Measurements from ENCODE around the gene QRSL1. TPM values are rescaled to one million over a fixed set of nuclear protein-coding genes. Genes with fewer than 3 reads are reported as not detected.

QRSL1 gene
- polyA plus RNA-seq, 1 of the 3 experiments (the other 2 are of a cell fraction) = 5.7 TPM

- no peak for TF ChIP-seq ZBTB33 (IDR thresholded peaks at IDR 0.05; ENCODE audit: borderline replicate concordance, low read depth)
- TF ChIP-seq EP300 (IDR thresholded peaks at IDR 0.05; ENCODE audit: borderline replicate concordance in 1 of 2, low read depth in 1 of 2, low read length in 1 of 2) = no peak
- TF ChIP-seq CHD2 (IDR thresholded peaks at IDR 0.05; ENCODE audit: low read length, partially characterized antibody) = no peak
- TF ChIP-seq USF2 (IDR thresholded peaks at IDR 0.05; ENCODE audit: borderline replicate concordance, low read depth, low read length) = no peak
- no peak for TF ChIP-seq FOSL2 (IDR thresholded peaks at IDR 0.05; ENCODE audit: borderline replicate concordance, low read depth)
- TF ChIP-seq RFX5 (IDR thresholded peaks at IDR 0.05; ENCODE audit: low read length) = no peak
- no peak for TF ChIP-seq FOXJ3 (CRISPR knock-in tag; IDR thresholded peaks at IDR 0.05)
- no peak for TF ChIP-seq MEF2A (IDR thresholded peaks at IDR 0.05; ENCODE audit: borderline replicate concordance, low read depth)
Observed at GRCh38 chr6:106704327-106704726, 74.9 kb downstream of the QRSL1 start (continued).

GRCh38 chr6:106705156-106705555 is 75.8 kb downstream of the QRSL1 start:
- Histone ChIP-seq H3K27ac (ENCODE audit: low read depth in 2 of 2, low read length in 1 of 2) (no peak overlapping the region), H3K9ac (no peak overlapping the region), H2AFZ (ENCODE audit: low read depth) (no peak overlapping the region), H3K4me3 (ENCODE audit: low read depth in 2 of 2, low read length in 1 of 2) (no peak overlapping the region), H3K4me1 (ENCODE audit: control insufficient read depth in 1 of 2, insufficient read depth in 2 of 2, low read depth in 1 of 2, low read length in 1 of 2) (no peaks in the 10 kb centered on the region), H3F3A (replicated peaks; ENCODE audit: insufficient read depth) (no peaks in the 10 kb centered on the region), H3K9me3 (no peaks in the 10 kb centered on the region), H3K27me3 (ENCODE audit: insufficient read depth) (peaks cover 7% of the 10 kb centered on the region; the same call in 1 of the 2 replicates), H3K9me2 (no peaks in the 10 kb centered on the region), H3K4me2 (no peak overlapping the region), H3K79me2 (ENCODE audit: insufficient read depth) (no peaks in the 10 kb centered on the region), H4K20me1 (ENCODE audit: insufficient read depth) (no peaks in the 10 kb centered on the region), H3K36me3 (replicated peaks in 1 of 2; ENCODE audit: control insufficient read depth in 1 of 2, insufficient read depth in 2 of 2, low read length in 1 of 2) (no peaks in the 10 kb centered on the region)
- DNase-seq = no peak
- POLR2A ChIA-PET = no interaction called here
- 23% methylated on average over 6 of the region's 6 CpGs for WGBS (ENCODE audit: low lambda C conversion rate)
- CTCF ChIA-PET = interaction anchor here (2.2 kb wide), 1 partner anchor 9 kb away, joined by 7 read pairs; no protein-coding TSS in a partner anchor
- TF ChIP-seq MAX (IDR thresholded peaks at IDR 0.05; ENCODE audit: low read depth) = no peak
- TF ChIP-seq USF2 (IDR thresholded peaks at IDR 0.05; ENCODE audit: borderline replicate concordance, low read depth, low read length) = no peak
- TF ChIP-seq, protein P1, sequence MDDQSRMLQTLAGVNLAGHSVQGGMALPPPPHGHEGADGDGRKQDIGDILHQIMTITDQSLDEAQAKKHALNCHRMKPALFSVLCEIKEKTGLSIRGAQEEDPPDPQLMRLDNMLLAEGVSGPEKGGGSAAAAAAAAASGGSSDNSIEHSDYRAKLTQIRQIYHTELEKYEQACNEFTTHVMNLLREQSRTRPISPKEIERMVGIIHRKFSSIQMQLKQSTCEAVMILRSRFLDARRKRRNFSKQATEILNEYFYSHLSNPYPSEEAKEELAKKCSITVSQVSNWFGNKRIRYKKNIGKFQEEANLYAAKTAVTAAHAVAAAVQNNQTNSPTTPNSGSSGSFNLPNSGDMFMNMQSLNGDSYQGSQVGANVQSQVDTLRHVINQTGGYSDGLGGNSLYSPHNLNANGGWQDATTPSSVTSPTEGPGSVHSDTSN (IDR thresholded peaks at IDR 0.05) = no peak
- TF ChIP-seq FOXJ3 (CRISPR knock-in tag; IDR thresholded peaks at IDR 0.05) = no peak
- TF ChIP-seq EZH2phosphoT487 (IDR thresholded peaks at IDR 0.05; ENCODE audit: borderline replicate concordance, low read depth) = no peak
- TF ChIP-seq GATA2 (CRISPR knock-in tag; IDR thresholded peaks at IDR 0.05) = no peak
- TF ChIP-seq MEF2A (IDR thresholded peaks at IDR 0.05; ENCODE audit: borderline replicate concordance, low read depth) = no peak
- TF ChIP-seq EP300 (IDR thresholded peaks at IDR 0.05; ENCODE audit: borderline replicate concordance in 1 of 2, low read depth in 1 of 2, low read length in 1 of 2) = no peak
- TF ChIP-seq JUND (IDR thresholded peaks at IDR 0.05) = no peak
- no peak for TF ChIP-seq TCF12 (IDR thresholded peaks at IDR 0.05)
- TF ChIP-seq ZBTB33 (IDR thresholded peaks at IDR 0.05; ENCODE audit: borderline replicate concordance, low read depth) = no peak
- no peak for TF ChIP-seq RAD21 (IDR thresholded peaks at IDR 0.05; ENCODE audit: low read length)
- no peak for TF ChIP-seq MXI1 (IDR thresholded peaks at IDR 0.05; ENCODE audit: low read depth, low read length)
- no peak for TF ChIP-seq NRF1 (IDR thresholded peaks at IDR 0.05; ENCODE audit: low read depth, low read length)
- TF ChIP-seq, protein P2, sequence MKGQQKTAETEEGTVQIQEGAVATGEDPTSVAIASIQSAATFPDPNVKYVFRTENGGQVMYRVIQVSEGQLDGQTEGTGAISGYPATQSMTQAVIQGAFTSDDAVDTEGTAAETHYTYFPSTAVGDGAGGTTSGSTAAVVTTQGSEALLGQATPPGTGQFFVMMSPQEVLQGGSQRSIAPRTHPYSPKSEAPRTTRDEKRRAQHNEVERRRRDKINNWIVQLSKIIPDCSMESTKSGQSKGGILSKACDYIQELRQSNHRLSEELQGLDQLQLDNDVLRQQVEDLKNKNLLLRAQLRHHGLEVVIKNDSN (IDR thresholded peaks at IDR 0.05; ENCODE audit: borderline replicate concordance, low read depth) = no peak
- TF ChIP-seq SIN3A (IDR thresholded peaks at IDR 0.05; ENCODE audit: borderline replicate concordance, low read depth, low read length) = no peak

Data from SK-N-SH (cell line).